Gastrocnemius medialis (tissue), 4 donors: ENCODE data around the gene CERS1.

Experiments
- POLR2A ChIP-seq, 2 donors: fragments of 450-650 bp; IDR thresholded peaks; one replicate each; pipeline ENCODE4 v1.6.1; 2017; ENCODE audit warnings: antibody characterized with exemption in 2 of 2, mild to moderate bottlenecking in 2 of 2, moderate library complexity in 2 of 2
- TF ChIP-seq, protein P1 (sequence below), 5 experiments: fragments of 450-650 bp in 3 of 5; fragments of 200-600 bp in 2 of 5; sonication (generic) in 2 of 5; IDR thresholded peaks in 4 of 5; conservative IDR thresholded peaks in 1 of 5; 1 replicate in 4 of 5; 2 replicates in 1 of 5; pipeline ENCODE4 v1.5.1; 2016 to 2019; ENCODE audit warnings: antibody characterized with exemption in 5 of 5, mild to moderate bottlenecking in 3 of 5, moderate library complexity in 3 of 5

DNA sequence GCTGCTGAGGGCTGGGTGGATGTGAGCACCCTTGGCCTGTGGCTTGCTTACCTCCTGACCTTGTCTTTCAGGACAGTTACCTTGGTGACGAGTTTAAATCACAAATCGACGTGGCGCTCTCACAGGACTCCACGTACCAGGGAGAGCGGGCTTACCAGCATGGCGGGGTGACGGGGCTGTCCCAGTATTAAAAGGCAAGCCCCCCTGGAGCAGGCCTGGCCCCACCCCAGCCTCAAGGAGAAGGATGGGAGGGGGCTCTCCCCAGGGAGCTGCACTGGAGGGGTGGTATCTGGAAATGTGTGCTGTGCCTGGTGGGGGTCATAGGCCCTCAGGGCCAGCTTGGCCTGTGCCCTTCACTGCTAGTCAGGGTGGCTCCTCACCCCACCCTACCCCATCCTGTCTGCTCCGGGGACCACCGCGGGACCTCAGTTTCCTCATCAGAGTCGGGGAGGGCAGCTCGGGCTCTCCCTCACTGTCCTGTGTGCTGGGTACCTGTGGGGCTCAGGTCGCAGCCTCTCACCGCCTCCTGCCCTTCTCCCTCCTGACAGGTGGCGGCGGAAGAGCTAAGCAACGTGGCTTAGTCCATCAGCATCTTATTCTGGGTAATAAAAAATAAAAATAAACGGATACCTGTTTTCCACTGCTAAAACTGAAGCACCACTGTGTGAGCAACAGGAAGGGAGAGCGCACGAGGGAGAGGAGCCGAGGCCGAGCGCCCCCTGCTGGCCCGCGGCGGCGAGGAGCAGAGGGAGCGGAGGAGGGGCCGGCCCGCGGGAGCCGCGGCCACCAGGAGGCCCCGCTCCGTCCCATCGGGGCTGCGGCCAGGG, 29.8 kb downstream of the CERS1 start:
- no peak for TF ChIP-seq POLR2A (IDR thresholded peaks at IDR 0.05)
- TF ChIP-seq, protein P1, sequence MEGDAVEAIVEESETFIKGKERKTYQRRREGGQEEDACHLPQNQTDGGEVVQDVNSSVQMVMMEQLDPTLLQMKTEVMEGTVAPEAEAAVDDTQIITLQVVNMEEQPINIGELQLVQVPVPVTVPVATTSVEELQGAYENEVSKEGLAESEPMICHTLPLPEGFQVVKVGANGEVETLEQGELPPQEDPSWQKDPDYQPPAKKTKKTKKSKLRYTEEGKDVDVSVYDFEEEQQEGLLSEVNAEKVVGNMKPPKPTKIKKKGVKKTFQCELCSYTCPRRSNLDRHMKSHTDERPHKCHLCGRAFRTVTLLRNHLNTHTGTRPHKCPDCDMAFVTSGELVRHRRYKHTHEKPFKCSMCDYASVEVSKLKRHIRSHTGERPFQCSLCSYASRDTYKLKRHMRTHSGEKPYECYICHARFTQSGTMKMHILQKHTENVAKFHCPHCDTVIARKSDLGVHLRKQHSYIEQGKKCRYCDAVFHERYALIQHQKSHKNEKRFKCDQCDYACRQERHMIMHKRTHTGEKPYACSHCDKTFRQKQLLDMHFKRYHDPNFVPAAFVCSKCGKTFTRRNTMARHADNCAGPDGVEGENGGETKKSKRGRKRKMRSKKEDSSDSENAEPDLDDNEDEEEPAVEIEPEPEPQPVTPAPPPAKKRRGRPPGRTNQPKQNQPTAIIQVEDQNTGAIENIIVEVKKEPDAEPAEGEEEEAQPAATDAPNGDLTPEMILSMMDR (IDR thresholded peaks at IDR 0.05 in 4 of 5, conservative IDR thresholded peaks at IDR 0.05 in 1 of 5): peak; percentile 82 to 96 (median 92)
